H1 (cell line): ENCODE measurements around the gene ZNF763. TPM values are rescaled to one million over a fixed set of nuclear protein-coding genes. Genes with fewer than 3 reads are reported as not detected.

Experiments used
- CBX5 ChIP-seq: fragments of 300-800, 300-1000 bp; sonication (generic); IDR thresholded peaks from 2 replicates; pipeline ENCODE4 v1.7.1; 2016; ENCODE audit warnings: antibody characterized with exemption, low read length, low read depth
- SP1 ChIP-seq: IDR thresholded peaks from 2 replicates; pipeline ENCODE4 v1.6.1; 2011; ENCODE audit warnings: low read depth, low read length
- polyA plus RNA-seq, 7 experiments: library from polyadenylated mRNA; depleted of rRNA in 3 of 7; stranded (reverse) in 5 of 7; unstranded in 2 of 7; fragments of >200 nt in 5 of 7; fragments of 200-250 nt in 2 of 7; gene quantifications; 1 replicate in 5 of 7; 2 replicates in 1 of 7; 4 replicates in 1 of 7; pipeline versions ENCODE4 v1.2.1 to v1.2.3, GENCODE V29; 2011 to 2013; ENCODE audit warnings: missing spikeins in 2 of 7, mixed read lengths in 2 of 7
- total RNA-seq: library from RNA; stranded (reverse); fragmentation: NEBNext Ultra II Directional; extraction: Animal tissue kit (Norgen Biotek cat#: 25700); gene quantifications from 2 replicates; pipeline ENCODE4 v1.2.1, GENCODE V29; 2021

The ZNF763 gene
- total and polyA plus RNA-seq, 2 of the 8 experiments (the other 6 are each of a cell fraction or from before 2014, with no cell fraction given) = 0.39 to 1.7 TPM

DNA sequence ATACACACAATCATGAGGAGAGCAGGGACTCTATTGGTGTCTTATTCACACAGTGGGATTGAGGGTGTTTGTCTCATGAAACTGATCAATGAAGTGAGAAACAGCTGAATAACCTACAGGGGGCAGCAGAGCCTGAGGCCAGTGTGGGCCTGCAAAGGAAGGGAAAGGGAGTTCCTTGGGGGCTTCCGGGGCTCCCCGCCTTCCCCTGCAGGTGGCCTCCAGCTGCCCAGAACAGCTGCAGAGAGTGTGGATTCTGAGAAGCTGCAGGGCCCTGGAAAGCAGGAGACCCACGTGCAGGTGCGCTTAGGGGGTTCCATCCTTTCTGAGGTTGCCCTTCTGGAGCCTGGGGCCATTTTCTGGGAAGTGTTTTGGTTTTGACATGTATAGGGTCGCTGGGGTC lies 20.1 kb downstream of the ZNF763 start (continued):
- TF ChIP-seq CBX5 (no peak), SP1 (0 out of 2 replicates have a peak, but pooled peaks have one; percentile 32)
